ENCODE data around the gene BCORL1. TPM values are rescaled to one million over a fixed set of nuclear protein-coding genes. Genes with fewer than 3 reads are reported as not detected.

BCORL1 gene
- total and polyA plus RNA-seq, 2 of the 8 experiments (the other 6 are each of a cell fraction or from before 2014, with no cell fraction given) = 1.4 to 6.2 TPM

DNA sequence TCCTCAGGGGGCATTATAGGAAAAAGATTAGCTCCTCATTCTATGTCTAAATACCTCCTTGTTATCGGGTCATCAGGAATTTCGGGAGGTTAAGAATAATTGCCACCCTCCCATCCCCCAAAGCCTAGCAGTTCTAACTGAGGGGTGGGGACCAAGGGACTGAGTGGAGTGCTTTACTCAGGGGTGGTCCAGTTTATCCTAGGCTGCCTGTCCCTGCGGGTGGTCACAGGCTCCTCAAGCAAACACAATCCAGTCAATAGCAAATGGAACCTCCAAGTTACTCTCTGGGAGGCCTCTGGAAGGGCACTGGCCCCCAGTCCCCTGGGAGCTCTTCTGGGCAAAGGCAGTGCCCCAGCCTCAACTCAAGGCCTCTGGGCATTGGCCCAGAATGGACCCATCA lies 121.2 kb downstream of the BCORL1 start:
- WGBS, 2 experiments (ENCODE audit: extremely low coverage in 1 of 2, insufficient coverage in 1 of 2, insufficient read length in 1 of 2, insufficient replicate concordance in 2 of 2, low coverage in 1 of 2, low lambda C conversion rate in 2 of 2, missing lambda C conversion rate in 1 of 2) = 85% methylated on average over 3 of the region's 3 CpGs; no CpG with 5 or more reads in 1 of the 2 experiments
- H3K18ac ChIP-seq (ENCODE audit: extremely low read depth, low read length) = no peak overlapping the region
- H3K27ac ChIP-seq (ENCODE audit: low read depth, low read length) = no peak overlapping the region
- H3K4me2 ChIP-seq (ENCODE audit: insufficient read depth in 1 of 2, low read depth in 2 of 2, low read length in 2 of 2) = no peak overlapping the region
- no peaks in the 10 kb centered on the region for H4K20me1 ChIP-seq (replicated peaks in 1 of 2; ENCODE audit: control insufficient read depth in 1 of 2, insufficient read depth in 2 of 2, low read length in 2 of 2)
- peaks cover 0 to 4% (median 2%) of the 10 kb centered on the region in 4 experiments; a peak in 2 of 7 replicates for H3K27me3 ChIP-seq (replicated peaks in 1 of 4; ENCODE audit: control insufficient read depth in 3 of 4, extremely low read depth in 1 of 4, insufficient read depth in 3 of 4, low read length in 3 of 4)
- H4K5ac ChIP-seq (ENCODE audit: insufficient read length, low read depth, low read length) = no peak overlapping the region
- H3K4me1 ChIP-seq (replicated peaks in 1 of 4; ENCODE audit: control insufficient read depth in 3 of 4, insufficient read depth in 4 of 4, low read length in 3 of 4) = peaks cover 0 to 11% (median 0%) of the 10 kb centered on the region in 4 experiments; a peak in 3 of 7 replicates
- H3K23me2 ChIP-seq (ENCODE audit: low read depth, low read length) = no peaks in the 10 kb centered on the region
- FAIRE-seq (no peak), DNase-seq (ENCODE audit: low read depth in 1 of 2, low spot score in 2 of 2) (no peak)
- no peak overlapping the region for H2BK20ac ChIP-seq (ENCODE audit: low read length)
- no peaks in the 10 kb centered on the region for H3K9me3 ChIP-seq (ENCODE audit: insufficient read depth in 2 of 2, low read depth in 1 of 2, low read length in 1 of 2)
- H4K91ac ChIP-seq (replicated peaks; ENCODE audit: insufficient read length, low read length) = no peak overlapping the region
- H4K8ac ChIP-seq (ENCODE audit: extremely low read depth, insufficient read depth, low read length) = no peak overlapping the region
- H3K56ac ChIP-seq (replicated peaks; ENCODE audit: insufficient read length, low read depth, low read length) = no peak overlapping the region
- H2BK5ac ChIP-seq (ENCODE audit: low read depth, low read length) = no peak overlapping the region
- H2AFZ ChIP-seq (ENCODE audit: low read length) = no peak overlapping the region
- no peak overlapping the region for H3K4ac ChIP-seq (replicated peaks; ENCODE audit: insufficient read length, low read depth, low read length)
- POLR2A ChIA-PET (ENCODE audit: partially characterized antibody) = no interaction called here
- TF ChIP-seq POLR2AphosphoS5 (IDR thresholded peaks at IDR 0.05; ENCODE audit: low read depth, low read length) = no peak
- TF ChIP-seq CEBPB (IDR thresholded peaks at IDR 0.05; ENCODE audit: low read depth, low read length) = no peak
- no peak for TF ChIP-seq SRF (IDR thresholded peaks at IDR 0.05; ENCODE audit: low read depth, low read length)
- TF ChIP-seq TBP (IDR thresholded peaks at IDR 0.05; ENCODE audit: low read depth, low read length) = no peak
- TF ChIP-seq SP2 (IDR thresholded peaks at IDR 0.05; ENCODE audit: low read length) = no peak
- TF ChIP-seq SIRT6 (IDR thresholded peaks at IDR 0.05; ENCODE audit: low read length) = no peak
- no peak for TF ChIP-seq E2F6 (IDR thresholded peaks at IDR 0.05)
- no peak for TF ChIP-seq NRF1 (IDR thresholded peaks at IDR 0.05; ENCODE audit: low read depth, low read length)
- no peak for TF ChIP-seq TAF7 (optimal IDR thresholded peaks at IDR 0.05; ENCODE audit: borderline replicate concordance, low read depth, low read length)
- no peak for TF ChIP-seq YY1 (IDR thresholded peaks at IDR 0.05; ENCODE audit: low read depth, low read length)
- TF ChIP-seq HDAC6 (IDR thresholded peaks at IDR 0.05; ENCODE audit: low read depth, low read length) = no peak
- no peak for TF ChIP-seq ASH2L (IDR thresholded peaks at IDR 0.05; ENCODE audit: low read length)
- no peak for TF ChIP-seq GTF2F1 (IDR thresholded peaks at IDR 0.05; ENCODE audit: borderline replicate concordance, low read depth, low read length)
- TF ChIP-seq PHF8 (conservative IDR thresholded peaks at IDR 0.05; ENCODE audit: low read depth, low read length) = no peak
- H3K79me2 ChIP-seq (ENCODE audit: control insufficient read depth in 1 of 2, insufficient read depth in 2 of 2, low read length in 2 of 2) = no peaks in the 10 kb centered on the region
- CTCF ChIA-PET (ENCODE audit: partially characterized antibody) = interaction anchor here (1.7 to 4.7 kb wide), 3 partner anchors 18 to 43 kb away, joined by 5 to 23 read pairs (median 6); no protein-coding TSS in a partner anchor
- H2BK120ac ChIP-seq (replicated peaks; ENCODE audit: low read depth, low read length) = no peak overlapping the region
- no peak overlapping the region for H3K14ac ChIP-seq (ENCODE audit: insufficient read length)
- no peak overlapping the region for H3K23ac ChIP-seq (ENCODE audit: insufficient read length)
- H2BK12ac ChIP-seq (ENCODE audit: low read depth, low read length) = no peak overlapping the region
- H2BK15ac ChIP-seq (ENCODE audit: low read length) = no peak overlapping the region
- no peak overlapping the region for H3K4me3 ChIP-seq (ENCODE audit: extremely low read depth in 1 of 4, insufficient read depth in 2 of 4, low read depth in 3 of 4, low read length in 4 of 4)
- H2AK5ac ChIP-seq (ENCODE audit: low read depth, low read length) = no peak overlapping the region
- H3K79me1 ChIP-seq (ENCODE audit: low read depth, low read length) = no peaks in the 10 kb centered on the region
- no peaks in the 10 kb centered on the region for H3K36me3 ChIP-seq (ENCODE audit: control insufficient read depth in 2 of 4, insufficient read depth in 4 of 4, low read length in 3 of 4)
- H3K9ac ChIP-seq (replicated peaks in 1 of 4; ENCODE audit: extremely low read depth in 1 of 4, low read depth in 3 of 4, low read length in 3 of 4) = no peak overlapping the region
